ENCODE data around the gene RELN.

RELN gene

GRCh38 chr7:103952408-103952807, 37.0 kb downstream of the RELN start:
- TF ChIP-seq CTCF (IDR thresholded peaks at IDR 0.05; ENCODE audit: low read depth, low read length): no peak
- in situ Hi-C loops (cut with HindIII; ENCODE audit: low sequenced_read_pairs): no loop called here
- no peak for DNase-seq (ENCODE audit: low read depth, low spot score)
- no peak overlapping the region for H3K4me3 ChIP-seq (ENCODE audit: low read depth, low read length)

GRCh38 chr7:103951311-103951710, 38.1 kb downstream of the RELN start:
- no peak overlapping the region for H3K4me3 ChIP-seq (ENCODE audit: low read depth, low read length)
- DNase-seq (ENCODE audit: low read depth, low spot score): no peak
- in situ Hi-C loops (cut with HindIII; ENCODE audit: low sequenced_read_pairs): no loop called here
- no peak for TF ChIP-seq CTCF (IDR thresholded peaks at IDR 0.05; ENCODE audit: low read depth, low read length)

GRCh38 chr7:103949374-103949773, 40.1 kb downstream of the RELN start:
- in situ Hi-C loops (cut with HindIII; ENCODE audit: low sequenced_read_pairs): no loop called here
- H3K4me3 ChIP-seq (ENCODE audit: low read depth, low read length): no peak overlapping the region
- DNase-seq (ENCODE audit: low read depth, low spot score): no peak
- TF ChIP-seq CTCF (IDR thresholded peaks at IDR 0.05; ENCODE audit: low read depth, low read length): no peak

GRCh38 chr7:103947026-103947655, 42.3 kb downstream of the RELN start:
- no peak overlapping the region for H3K4me3 ChIP-seq (ENCODE audit: low read depth, low read length)
- TF ChIP-seq CTCF (IDR thresholded peaks at IDR 0.05; ENCODE audit: low read depth, low read length): no peak
- DNase-seq (ENCODE audit: low read depth, low spot score): no peak
- in situ Hi-C loops (cut with HindIII; ENCODE audit: low sequenced_read_pairs): no loop called here

- DNase-seq (ENCODE audit: low read depth, low spot score): no peak
Observed at GRCh38 chr7:103944230-103944900, 45.1 kb downstream of the RELN start.

GRCh38 chr7:103941976-103942375, 47.5 kb downstream of the RELN start:
- no peak for TF ChIP-seq CTCF (IDR thresholded peaks at IDR 0.05; ENCODE audit: low read depth, low read length)
- in situ Hi-C loops (cut with HindIII; ENCODE audit: low sequenced_read_pairs): no loop called here
- no peak overlapping the region for H3K4me3 ChIP-seq (ENCODE audit: low read depth, low read length)
- no peak for DNase-seq (ENCODE audit: low read depth, low spot score)

More at GRCh38 chr7:103944230-103944900, 45.1 kb downstream of the RELN start:
- TF ChIP-seq CTCF (IDR thresholded peaks at IDR 0.05; ENCODE audit: low read depth, low read length): no peak
- in situ Hi-C loops (cut with HindIII; ENCODE audit: low sequenced_read_pairs): no loop called here
- H3K4me3 ChIP-seq (ENCODE audit: low read depth, low read length): no peak overlapping the region

Data from astrocyte of the spinal cord (primary cell).